ENCODE measurements around the gene KEAP1. TPM values are rescaled to one million over a fixed set of nuclear protein-coding genes. Genes with fewer than 3 reads are reported as not detected.

Gene KEAP1
- total RNA-seq, 1 experiment from 2014 or later: 75.2 TPM

GRCh38 chr19:10538204-10538983 is 35.2 kb upstream of the KEAP1 start:
- CTCF ChIA-PET: no interaction called here
- no peaks in the 10 kb centered on the region for H3K36me3 ChIP-seq (ENCODE audit: control insufficient read depth in 1 of 2, insufficient read depth in 2 of 2, low read length in 2 of 2)
- no peak overlapping the region for H3K9ac ChIP-seq (ENCODE audit: low read length)
- no peaks in the 10 kb centered on the region for H3K9me3 ChIP-seq (ENCODE audit: control insufficient read depth in 1 of 2, insufficient read depth in 1 of 2, low read depth in 1 of 2, low read length in 2 of 2)
- H3K4me1 ChIP-seq (ENCODE audit: control insufficient read depth in 1 of 2, insufficient read depth in 2 of 2, low read length in 2 of 2): peaks cover 6 to 12% of the 10 kb centered on the region in 2 experiments; a peak in 3 of 4 replicates
- TF ChIP-seq, protein P1, sequence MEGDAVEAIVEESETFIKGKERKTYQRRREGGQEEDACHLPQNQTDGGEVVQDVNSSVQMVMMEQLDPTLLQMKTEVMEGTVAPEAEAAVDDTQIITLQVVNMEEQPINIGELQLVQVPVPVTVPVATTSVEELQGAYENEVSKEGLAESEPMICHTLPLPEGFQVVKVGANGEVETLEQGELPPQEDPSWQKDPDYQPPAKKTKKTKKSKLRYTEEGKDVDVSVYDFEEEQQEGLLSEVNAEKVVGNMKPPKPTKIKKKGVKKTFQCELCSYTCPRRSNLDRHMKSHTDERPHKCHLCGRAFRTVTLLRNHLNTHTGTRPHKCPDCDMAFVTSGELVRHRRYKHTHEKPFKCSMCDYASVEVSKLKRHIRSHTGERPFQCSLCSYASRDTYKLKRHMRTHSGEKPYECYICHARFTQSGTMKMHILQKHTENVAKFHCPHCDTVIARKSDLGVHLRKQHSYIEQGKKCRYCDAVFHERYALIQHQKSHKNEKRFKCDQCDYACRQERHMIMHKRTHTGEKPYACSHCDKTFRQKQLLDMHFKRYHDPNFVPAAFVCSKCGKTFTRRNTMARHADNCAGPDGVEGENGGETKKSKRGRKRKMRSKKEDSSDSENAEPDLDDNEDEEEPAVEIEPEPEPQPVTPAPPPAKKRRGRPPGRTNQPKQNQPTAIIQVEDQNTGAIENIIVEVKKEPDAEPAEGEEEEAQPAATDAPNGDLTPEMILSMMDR (IDR thresholded peaks at IDR 0.05 in 2 of 3, conservative IDR thresholded peaks at IDR 0.05 in 1 of 3; ENCODE audit: borderline replicate concordance in 1 of 3, insufficient read depth in 1 of 3, low read depth in 2 of 3, low read length in 2 of 3): no peak
- no peak for TF ChIP-seq REST (IDR thresholded peaks at IDR 0.05; ENCODE audit: low read depth)
- TF ChIP-seq EGR1 (IDR thresholded peaks at IDR 0.05; ENCODE audit: low read depth): no peak
- TF ChIP-seq RAD21 (IDR thresholded peaks at IDR 0.05; ENCODE audit: low read depth): no peak
- TF ChIP-seq SRF (IDR thresholded peaks at IDR 0.05; ENCODE audit: low read depth): no peak
- no peak for TF ChIP-seq ZNF274 (IDR thresholded peaks at IDR 0.05; ENCODE audit: low read depth, low read length)
- H3K27ac ChIP-seq (ENCODE audit: low read depth, low read length): no peak overlapping the region
- no peak for ATAC-seq
- RAD21 ChIA-PET (ENCODE audit: low non-redundant PET in 1 of 2, low total read pairs in 2 of 2, uncharacterized antibody in 2 of 2, unreplicated experiment in 2 of 2): no interaction called here
- no TSS peak for BruUV-seq (replicated peaks)
- no peak for DNase-seq (ENCODE audit: low read depth, low spot score)
- H3K4me2 ChIP-seq (ENCODE audit: low read length): no peak overlapping the region
- H3K9me2 ChIP-seq (ENCODE audit: insufficient read depth): no peaks in the 10 kb centered on the region
- H3K4me3 ChIP-seq (replicated peaks in 1 of 2; ENCODE audit: low read depth in 1 of 2, low read length in 2 of 2): no peak overlapping the region
- POLR2A ChIA-PET: no interaction called here
- no peaks in the 10 kb centered on the region for H3K27me3 ChIP-seq (ENCODE audit: insufficient read depth, low read length)
- H4K20me1 ChIP-seq (ENCODE audit: insufficient read depth): no peaks in the 10 kb centered on the region
- H3K79me2 ChIP-seq (ENCODE audit: insufficient read depth, low read length): no peaks in the 10 kb centered on the region
- H2AFZ ChIP-seq (ENCODE audit: low read depth, low read length, poor library complexity, severe bottlenecking): no peak overlapping the region
- intact Hi-C loops (cut with micrococcal nuclease): no loop called here
